Esophagus muscularis mucosa (tissue), 4 donors: ENCODE measurements around the gene DUSP19. TPM values are rescaled to one million over a fixed set of nuclear protein-coding genes. Genes with fewer than 3 reads are reported as not detected.

Experiments used
- DNase-seq: peaks from one replicate; pipeline ENCODE4 v3.0.0-alpha.2; 2017; ENCODE audit errors: extremely low spot score
- H3K27ac ChIP-seq, 4 donors: fragments of 200-600 bp; sonication (generic); replicated peaks in 1 of 4; 1 replicate in 3 of 4; 2 replicates in 1 of 4; pipeline ENCODE4 v1.5.1; 2016 to 2019; ENCODE audit warnings: mild to moderate bottlenecking in 1 of 4
- H3K27me3 ChIP-seq, 4 donors: fragments of 200-600 bp; sonication (generic); one replicate each; pipeline versions ENCODE4 v1.5.1 to v1.6.0; 2016 to 2019
- H3K36me3 ChIP-seq, 4 donors: fragments of 200-600 bp; sonication (generic); one replicate each; pipeline ENCODE4 v1.5.1; 2016 to 2019
- H3K4me1 ChIP-seq, 4 donors: fragments of 200-600 bp; sonication (generic); one replicate each; pipeline ENCODE4 v1.5.1; 2016 to 2019
- H3K4me3 ChIP-seq, 4 donors: fragments of 200-600 bp; sonication (generic); 1 replicate in 2 of 4; 2 replicates in 2 of 4; pipeline ENCODE4 v1.5.1; 2016 to 2019; ENCODE audit warnings: mild to moderate bottlenecking in 4 of 4, moderate library complexity in 1 of 4
- H3K9me3 ChIP-seq, 4 donors: fragments of 200-600 bp; sonication (generic); 1 replicate in 3 of 4; 2 replicates in 1 of 4; pipeline ENCODE4 v1.5.1; 2016 to 2019
- CTCF ChIP-seq, 3 experiments: fragments of 200-600 bp in 2 of 3; fragments of 450-650 bp in 1 of 3; sonication (generic) in 2 of 3; IDR thresholded peaks; one replicate each; pipeline ENCODE4 v1.5.1; 2017 to 2019; ENCODE audit warnings: antibody characterized with exemption in 3 of 3, mild to moderate bottlenecking in 2 of 3, moderate library complexity in 1 of 3
- EP300 ChIP-seq: sonication (generic); formaldehyde crosslinking; IDR thresholded peaks from one replicate; pipeline ENCODE4 v1.6.1; 2017; ENCODE audit warnings: antibody characterized with exemption
- POLR2A ChIP-seq: fragments of 450-650 bp; IDR thresholded peaks from one replicate; pipeline ENCODE4 v1.6.1; 2017; ENCODE audit warnings: antibody characterized with exemption, moderate library complexity, mild to moderate bottlenecking, low read depth
- POLR2AphosphoS5 ChIP-seq, 2 donors: sonication (generic); formaldehyde crosslinking; IDR thresholded peaks; one replicate each; pipeline ENCODE4 v1.6.1; 2017; ENCODE audit warnings: antibody characterized with exemption in 2 of 2
- WGBS: methylation state at CpG from one replicate; pipeline ENCODE4 v1.1.5; 2018; 5-methylcytosine and 5-hydroxymethylcytosine counted together
- intact Hi-C: fragments of 100-400 bp; cut with DNase I; formaldehyde crosslinking; loops from one replicate; pipeline ENCODE4 v1.15.1; 2023
- total RNA-seq, 4 donors: library from RNA; depleted of rRNA; stranded (reverse); fragments of >200 nt; gene quantifications; one replicate each; pipeline versions ENCODE4 v1.1.0 to v1.2.1, GENCODE V29; 2016

Gene DUSP19
- total RNA-seq, 4 donors from 2014 or later, result 2.5 to 7.0 (median 5.0) TPM

DNA sequence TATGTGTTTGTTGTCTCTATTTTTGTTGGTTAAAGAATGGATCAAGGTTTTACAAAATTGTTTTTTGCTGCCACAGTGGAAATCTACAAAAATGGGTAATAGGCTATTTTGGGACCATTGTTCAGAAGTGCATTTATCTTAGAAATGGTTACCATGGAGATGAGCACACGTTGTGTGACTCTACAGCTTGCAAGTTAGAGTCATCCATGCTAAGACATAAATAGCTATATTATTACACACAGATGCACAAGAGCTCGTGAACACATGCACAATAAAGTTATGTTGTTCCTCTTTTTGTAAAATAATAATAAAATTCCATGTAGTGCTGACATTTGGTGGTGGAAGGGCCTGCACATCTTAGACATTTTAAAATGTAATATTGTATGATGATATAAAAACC is 15.5 kb upstream of the DUSP19 start:
- peaks cover 0 to 10% (median under 1%) of the 10 kb centered on the region in 4 donors for H3K4me1 ChIP-seq
- no peaks in the 10 kb centered on the region for H3K27me3 ChIP-seq
- H3K4me3 ChIP-seq, result no peak overlapping the region
- no peaks in the 10 kb centered on the region for H3K36me3 ChIP-seq
- DNase-seq, result no peak
- H3K9me3 ChIP-seq, result no peaks in the 10 kb centered on the region
- H3K27ac ChIP-seq, result no peak overlapping the region
- WGBS, result 39% methylated on average over 2 of the region's 2 CpGs
- intact Hi-C loops, result no loop called here
- TF ChIP-seq POLR2A (no peak), EP300 (no peak), POLR2AphosphoS5 (IDR thresholded peaks at IDR 0.05) (no peak), CTCF (IDR thresholded peaks at IDR 0.05) (no peak)

- Histone ChIP-seq H3K27me3 (peaks cover 0 to 11% (median 0%) of the 10 kb centered on the region in 4 donors), H3K27ac (no peak overlapping the region), H3K36me3 (no peaks in the 10 kb centered on the region), H3K4me3 (no peak overlapping the region), H3K4me1 (no peaks in the 10 kb centered on the region), H3K9me3 (no peaks in the 10 kb centered on the region)
- 90% methylated on average over 3 of the region's 3 CpGs for WGBS
- DNase-seq, result no peak
- TF ChIP-seq EP300, result no peak
- no peak for TF ChIP-seq POLR2A
- no peak for TF ChIP-seq POLR2AphosphoS5 (IDR thresholded peaks at IDR 0.05)
- no peak for TF ChIP-seq CTCF (IDR thresholded peaks at IDR 0.05)
- intact Hi-C loops, result no loop called here
These were observed 10.0 kb upstream of the DUSP19 start for GRCh38 chr2:183068561-183068960.

GRCh38 chr2:183069174-183069573 is 9.4 kb upstream of the DUSP19 start:
- H3K27me3 ChIP-seq, result peaks cover 0 to 11% (median 0%) of the 10 kb centered on the region in 4 donors
- no peaks in the 10 kb centered on the region for H3K36me3 ChIP-seq
- TF ChIP-seq POLR2AphosphoS5 (IDR thresholded peaks at IDR 0.05), result no peak
- no peak for TF ChIP-seq CTCF (IDR thresholded peaks at IDR 0.05)
- TF ChIP-seq EP300, result no peak
- no peak for TF ChIP-seq POLR2A
- intact Hi-C loops, result no loop called here
- DNase-seq, result no peak
- H3K9me3 ChIP-seq, result no peaks in the 10 kb centered on the region
- no peak overlapping the region for H3K27ac ChIP-seq
- H3K4me3 ChIP-seq, result no peak overlapping the region
- WGBS, result 100% methylated on average over 1 of the region's 2 CpGs
- H3K4me1 ChIP-seq, result no peaks in the 10 kb centered on the region

- no peak for DNase-seq
- H3K4me1 ChIP-seq, result no peaks in the 10 kb centered on the region
- TF ChIP-seq CTCF (IDR thresholded peaks at IDR 0.05) (peak in 2 of 3 experiments; percentile 14 to 48), POLR2AphosphoS5 (IDR thresholded peaks at IDR 0.05) (no peak), POLR2A (no peak), EP300 (no peak)
- no peaks in the 10 kb centered on the region for H3K36me3 ChIP-seq
- H3K9me3 ChIP-seq, result no peaks in the 10 kb centered on the region
- no peak overlapping the region for H3K4me3 ChIP-seq
- intact Hi-C loops, result no loop called here
- 80% methylated on average over 29 of the region's 34 CpGs for WGBS
- no peak overlapping the region for H3K27ac ChIP-seq
- peaks cover 0 to 11% (median 0%) of the 10 kb centered on the region in 4 donors for H3K27me3 ChIP-seq
These were observed 7.4 kb upstream of the DUSP19 start for GRCh38 chr2:183070942-183071844.
